Measurements from ENCODE around the gene ADCYAP1R1. TPM values are rescaled to one million over a fixed set of nuclear protein-coding genes. Genes with fewer than 3 reads are reported as not detected.

Gene ADCYAP1R1
- total and polyA plus RNA-seq, 2 donors (not counting 1 experiment from before 2014, with no cell fraction given): not detected

- DNase-seq (no peak), ATAC-seq (ENCODE audit: low read depth) (no peak)
- no peaks in the 10 kb centered on the region for H3K9me3 Mint-ChIP-seq (ENCODE audit: insufficient read depth)
- H3K4me3 ChIP-seq (ENCODE audit: control extremely low read depth in 1 of 5, extremely low read depth in 1 of 5, insufficient read depth in 1 of 5, low read depth in 2 of 5, low read length in 4 of 5): no peak overlapping the region
- no peak overlapping the region for H3K9ac ChIP-seq (ENCODE audit: low read length)
- no peaks in the 10 kb centered on the region for H4K20me1 ChIP-seq (ENCODE audit: control insufficient read depth, insufficient read depth, low read length, poor library complexity, severe bottlenecking)
- no peaks in the 10 kb centered on the region for H3K79me2 ChIP-seq (ENCODE audit: control insufficient read depth, insufficient read depth, low read length)
- H3K9me3 ChIP-seq (ENCODE audit: control extremely low read depth in 1 of 3, control insufficient read depth in 2 of 3, insufficient read depth in 1 of 3, low read length in 2 of 3): peaks cover 0 to 6% (median 0%) of the 10 kb centered on the region in 3 donors
- TF ChIP-seq CTCF (IDR thresholded peaks at IDR 0.05) (no peak), EZH2 (IDR thresholded peaks at IDR 0.05; ENCODE audit: borderline replicate concordance, insufficient read depth, low read depth, low read length, poor library complexity, severe bottlenecking) (no peak)
- H3K4me2 ChIP-seq (replicated peaks; ENCODE audit: low read depth, low read length, poor library complexity, severe bottlenecking): no peak overlapping the region
- WGBS (ENCODE audit: insufficient coverage): 86% methylated on average over 16 of the region's 20 CpGs
- H3K4me1 Mint-ChIP-seq: no peaks in the 10 kb centered on the region
- H2AFZ ChIP-seq (ENCODE audit: insufficient read depth, low read depth, low read length, poor library complexity, severe bottlenecking): no peak overlapping the region
- no peak overlapping the region for H3K27ac Mint-ChIP-seq
- H3K27ac ChIP-seq (ENCODE audit: low read length in 2 of 2): no peak overlapping the region
- no peaks in the 10 kb centered on the region for H3K4me1 ChIP-seq (ENCODE audit: control insufficient read depth in 2 of 2, insufficient read depth in 2 of 2, low read length in 2 of 2)
- POLR2A ChIA-PET: no interaction called here
- no peak overlapping the region for H3K4me3 Mint-ChIP-seq
- H3K27me3 ChIP-seq (replicated peaks in 1 of 4; ENCODE audit: control extremely low read depth in 1 of 4, control insufficient read depth in 3 of 4, insufficient read depth in 4 of 4, low read length in 3 of 4): peaks cover 0 to 2% (median 0%) of the 10 kb centered on the region in 4 experiments
- intact Hi-C loops (cut with micrococcal nuclease): no loop called here
- peaks cover 6% of the 10 kb centered on the region for H3K27me3 Mint-ChIP-seq
- no peaks in the 10 kb centered on the region for H3K36me3 ChIP-seq (replicated peaks in 1 of 2; ENCODE audit: control extremely low read depth in 1 of 2, control insufficient read depth in 1 of 2, extremely low read depth in 1 of 2, insufficient read depth in 2 of 2, low read length in 1 of 2)
- CTCF ChIA-PET: no interaction called here
Observed at GRCh38 chr7:31099451-31100444, 47.6 kb downstream of the ADCYAP1R1 start.

- H3K4me3 Mint-ChIP-seq: no peak overlapping the region
- H3K27me3 Mint-ChIP-seq: peaks cover 6% of the 10 kb centered on the region
- no peaks in the 10 kb centered on the region for H3K4me1 Mint-ChIP-seq
- Histone ChIP-seq H3K79me2 (ENCODE audit: control insufficient read depth, insufficient read depth, low read length) (no peaks in the 10 kb centered on the region), H3K4me3 (ENCODE audit: control extremely low read depth in 1 of 5, extremely low read depth in 1 of 5, insufficient read depth in 1 of 5, low read depth in 2 of 5, low read length in 4 of 5) (no peak overlapping the region), H2AFZ (ENCODE audit: insufficient read depth, low read depth, low read length, poor library complexity, severe bottlenecking) (no peak overlapping the region), H3K9me3 (ENCODE audit: control extremely low read depth in 1 of 3, control insufficient read depth in 2 of 3, insufficient read depth in 1 of 3, low read length in 2 of 3) (peaks cover 0 to 8% (median 0%) of the 10 kb centered on the region in 3 donors), H3K4me2 (replicated peaks; ENCODE audit: low read depth, low read length, poor library complexity, severe bottlenecking) (no peak overlapping the region), H3K27me3 (replicated peaks in 1 of 4; ENCODE audit: control extremely low read depth in 1 of 4, control insufficient read depth in 3 of 4, insufficient read depth in 4 of 4, low read length in 3 of 4) (peaks cover 0 to 2% (median 0%) of the 10 kb centered on the region in 4 experiments), H3K4me1 (ENCODE audit: control insufficient read depth in 2 of 2, insufficient read depth in 2 of 2, low read length in 2 of 2) (no peaks in the 10 kb centered on the region), H3K9ac (ENCODE audit: low read length) (no peak overlapping the region), H3K36me3 (replicated peaks in 1 of 2; ENCODE audit: control extremely low read depth in 1 of 2, control insufficient read depth in 1 of 2, extremely low read depth in 1 of 2, insufficient read depth in 2 of 2, low read length in 1 of 2) (no peaks in the 10 kb centered on the region), H4K20me1 (ENCODE audit: control insufficient read depth, insufficient read depth, low read length, poor library complexity, severe bottlenecking) (no peaks in the 10 kb centered on the region), H3K27ac (ENCODE audit: low read length in 2 of 2) (no peak overlapping the region)
- POLR2A ChIA-PET: no interaction called here
- 48% methylated on average over 2 of the region's 2 CpGs for WGBS (ENCODE audit: insufficient coverage)
- TF ChIP-seq EZH2 (IDR thresholded peaks at IDR 0.05; ENCODE audit: borderline replicate concordance, insufficient read depth, low read depth, low read length, poor library complexity, severe bottlenecking) (no peak), CTCF (IDR thresholded peaks at IDR 0.05) (no peak)
- intact Hi-C loops (cut with micrococcal nuclease): no loop called here
- no peak overlapping the region for H3K27ac Mint-ChIP-seq
- DNase-seq (no peak), ATAC-seq (ENCODE audit: low read depth) (no peak)
- CTCF ChIA-PET: no interaction called here
- no peaks in the 10 kb centered on the region for H3K9me3 Mint-ChIP-seq (ENCODE audit: insufficient read depth)
Observed at GRCh38 chr7:31100445-31100844, 48.3 kb downstream of the ADCYAP1R1 start.
